Measurements from ENCODE around the gene PARD3.

- TF ChIP-seq, protein P1, sequence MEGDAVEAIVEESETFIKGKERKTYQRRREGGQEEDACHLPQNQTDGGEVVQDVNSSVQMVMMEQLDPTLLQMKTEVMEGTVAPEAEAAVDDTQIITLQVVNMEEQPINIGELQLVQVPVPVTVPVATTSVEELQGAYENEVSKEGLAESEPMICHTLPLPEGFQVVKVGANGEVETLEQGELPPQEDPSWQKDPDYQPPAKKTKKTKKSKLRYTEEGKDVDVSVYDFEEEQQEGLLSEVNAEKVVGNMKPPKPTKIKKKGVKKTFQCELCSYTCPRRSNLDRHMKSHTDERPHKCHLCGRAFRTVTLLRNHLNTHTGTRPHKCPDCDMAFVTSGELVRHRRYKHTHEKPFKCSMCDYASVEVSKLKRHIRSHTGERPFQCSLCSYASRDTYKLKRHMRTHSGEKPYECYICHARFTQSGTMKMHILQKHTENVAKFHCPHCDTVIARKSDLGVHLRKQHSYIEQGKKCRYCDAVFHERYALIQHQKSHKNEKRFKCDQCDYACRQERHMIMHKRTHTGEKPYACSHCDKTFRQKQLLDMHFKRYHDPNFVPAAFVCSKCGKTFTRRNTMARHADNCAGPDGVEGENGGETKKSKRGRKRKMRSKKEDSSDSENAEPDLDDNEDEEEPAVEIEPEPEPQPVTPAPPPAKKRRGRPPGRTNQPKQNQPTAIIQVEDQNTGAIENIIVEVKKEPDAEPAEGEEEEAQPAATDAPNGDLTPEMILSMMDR (IDR thresholded peaks at IDR 0.05; ENCODE audit: insufficient read depth, low read length, poor library complexity, severe bottlenecking), result no peak
- TF ChIP-seq EZH2phosphoT487 (conservative IDR thresholded peaks at IDR 0.05; ENCODE audit: low read length), result no peak
These were observed 124.6 kb downstream of the PARD3 start for GRCh38 chr10:34690383-34691049.
